ENCODE results near the gene STRN4.
A peak's percentile ranks its signal among the peaks of the same experiment; 100 is the strongest.

Gene STRN4

GRCh38 chr19:46742926-46743480, 3.2 kb downstream of the STRN4 start:
- no peak for DNase-seq (ENCODE audit: low read depth)

GRCh38 chr19:46741447-46741846, 4.8 kb downstream of the STRN4 start:
- no peak for DNase-seq (ENCODE audit: low read depth)

GRCh38 chr19:46739290-46739771, 6.9 kb downstream of the STRN4 start:
- DNase-seq (ENCODE audit: low read depth) = no peak

- no peak for DNase-seq (ENCODE audit: low read depth)
Measured at GRCh38 chr19:46737761-46738171, 8.5 kb downstream of the STRN4 start.

- DNase-seq (ENCODE audit: low read depth) = no peak
Measured at GRCh38 chr19:46737298-46737654, 9.0 kb downstream of the STRN4 start.

- no peak for DNase-seq (ENCODE audit: low read depth)
Measured at GRCh38 chr19:46736531-46737297, 9.5 kb downstream of the STRN4 start.

- DNase-seq (ENCODE audit: low read depth) = no peak
Measured at GRCh38 chr19:46733690-46734292, 12.5 kb downstream of the STRN4 start.

GRCh38 chr19:46732966-46733689, 13.1 kb downstream of the STRN4 start:
- DNase-seq (ENCODE audit: low read depth) = no peak

GRCh38 chr19:46732172-46732938, 13.9 kb downstream of the STRN4 start:
- no peak for DNase-seq (ENCODE audit: low read depth)

GRCh38 chr19:46731584-46731983, 14.7 kb downstream of the STRN4 start:
- no peak for DNase-seq (ENCODE audit: low read depth)

GRCh38 chr19:46731007-46731501, 15.2 kb downstream of the STRN4 start:
- no peak for DNase-seq (ENCODE audit: low read depth)

GRCh38 chr19:46730595-46730994, 15.7 kb downstream of the STRN4 start:
- DNase-seq (ENCODE audit: low read depth) = no peak

- no peak for DNase-seq (ENCODE audit: low read depth)
Measured at GRCh38 chr19:46730187-46730586, 16.1 kb downstream of the STRN4 start.

- no peak for DNase-seq (ENCODE audit: low read depth)
Measured at GRCh38 chr19:46729696-46730095, 16.6 kb downstream of the STRN4 start.

- DNase-seq (ENCODE audit: low read depth) = peak; percentile 84
Measured at GRCh38 chr19:46728693-46729339, 17.4 kb downstream of the STRN4 start.

- DNase-seq (ENCODE audit: low read depth) = no peak
Measured at GRCh38 chr19:46728208-46728607, 18.0 kb downstream of the STRN4 start.

GRCh38 chr19:46727757-46728156, 18.5 kb downstream of the STRN4 start:
- DNase-seq (ENCODE audit: low read depth) = no peak

- DNase-seq (ENCODE audit: low read depth) = no peak
Measured at GRCh38 chr19:46726971-46727501, 19.2 kb downstream of the STRN4 start.

GRCh38 chr19:46726551-46726950, 19.7 kb downstream of the STRN4 start:
- no peak for DNase-seq (ENCODE audit: low read depth)

GRCh38 chr19:46725859-46726393, 20.3 kb downstream of the STRN4 start:
- no peak for DNase-seq (ENCODE audit: low read depth)

Data from activated T-cell treated with anti-CD3 and anti-CD28 coated beads for 1 hour (primary cell).